Measurements from ENCODE around the gene CCDC51.

DNA sequence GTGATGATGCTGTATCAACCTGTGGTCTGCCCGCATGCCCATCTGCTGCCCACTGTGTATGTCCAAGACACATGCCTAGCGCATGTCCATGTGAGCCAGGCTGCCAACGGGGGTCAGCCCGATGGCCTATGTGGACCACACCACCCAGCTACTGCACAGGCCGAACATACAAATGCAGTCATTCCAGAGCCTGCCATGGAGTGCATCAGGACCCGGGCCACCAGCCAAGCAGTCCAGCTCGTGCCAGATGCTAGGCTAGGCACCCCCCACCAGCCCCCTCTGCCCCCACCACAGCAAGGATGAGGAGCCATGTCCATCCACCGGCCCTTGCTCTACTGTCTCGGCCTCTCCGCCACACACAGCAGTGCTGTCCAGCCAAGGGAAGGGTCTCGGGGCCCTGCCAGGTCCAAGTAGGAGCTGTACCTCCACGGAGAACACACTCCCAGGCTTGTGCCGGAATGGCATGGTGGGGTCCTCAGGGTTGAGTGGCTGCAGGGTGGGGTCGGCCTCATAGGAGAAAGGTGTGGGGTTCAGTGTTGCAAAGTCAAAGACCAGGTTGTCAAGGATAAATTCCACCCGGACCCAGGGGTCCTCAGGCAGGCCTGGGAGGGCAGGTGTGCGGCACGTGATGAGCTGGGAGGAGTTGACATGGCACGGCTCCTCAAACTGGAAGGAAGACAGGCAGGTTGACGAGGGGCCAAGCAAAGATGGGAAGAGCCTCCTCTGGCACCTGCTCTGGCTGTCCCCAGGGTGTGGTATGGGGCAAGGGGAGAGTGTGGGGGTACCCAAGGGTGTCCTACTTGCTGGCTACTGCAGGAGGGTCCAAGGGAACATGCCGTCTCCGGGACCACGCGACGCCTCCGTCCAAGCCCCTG is 25.3 kb downstream of the CCDC51 start:
- TF ChIP-seq, protein P1, sequence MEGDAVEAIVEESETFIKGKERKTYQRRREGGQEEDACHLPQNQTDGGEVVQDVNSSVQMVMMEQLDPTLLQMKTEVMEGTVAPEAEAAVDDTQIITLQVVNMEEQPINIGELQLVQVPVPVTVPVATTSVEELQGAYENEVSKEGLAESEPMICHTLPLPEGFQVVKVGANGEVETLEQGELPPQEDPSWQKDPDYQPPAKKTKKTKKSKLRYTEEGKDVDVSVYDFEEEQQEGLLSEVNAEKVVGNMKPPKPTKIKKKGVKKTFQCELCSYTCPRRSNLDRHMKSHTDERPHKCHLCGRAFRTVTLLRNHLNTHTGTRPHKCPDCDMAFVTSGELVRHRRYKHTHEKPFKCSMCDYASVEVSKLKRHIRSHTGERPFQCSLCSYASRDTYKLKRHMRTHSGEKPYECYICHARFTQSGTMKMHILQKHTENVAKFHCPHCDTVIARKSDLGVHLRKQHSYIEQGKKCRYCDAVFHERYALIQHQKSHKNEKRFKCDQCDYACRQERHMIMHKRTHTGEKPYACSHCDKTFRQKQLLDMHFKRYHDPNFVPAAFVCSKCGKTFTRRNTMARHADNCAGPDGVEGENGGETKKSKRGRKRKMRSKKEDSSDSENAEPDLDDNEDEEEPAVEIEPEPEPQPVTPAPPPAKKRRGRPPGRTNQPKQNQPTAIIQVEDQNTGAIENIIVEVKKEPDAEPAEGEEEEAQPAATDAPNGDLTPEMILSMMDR (conservative IDR thresholded peaks at IDR 0.05; ENCODE audit: low read depth in 2 of 2) = no peak
- no peak for TF ChIP-seq JUNB (IDR thresholded peaks at IDR 0.05; ENCODE audit: unreplicated experiment)
- TF ChIP-seq, protein P2, sequence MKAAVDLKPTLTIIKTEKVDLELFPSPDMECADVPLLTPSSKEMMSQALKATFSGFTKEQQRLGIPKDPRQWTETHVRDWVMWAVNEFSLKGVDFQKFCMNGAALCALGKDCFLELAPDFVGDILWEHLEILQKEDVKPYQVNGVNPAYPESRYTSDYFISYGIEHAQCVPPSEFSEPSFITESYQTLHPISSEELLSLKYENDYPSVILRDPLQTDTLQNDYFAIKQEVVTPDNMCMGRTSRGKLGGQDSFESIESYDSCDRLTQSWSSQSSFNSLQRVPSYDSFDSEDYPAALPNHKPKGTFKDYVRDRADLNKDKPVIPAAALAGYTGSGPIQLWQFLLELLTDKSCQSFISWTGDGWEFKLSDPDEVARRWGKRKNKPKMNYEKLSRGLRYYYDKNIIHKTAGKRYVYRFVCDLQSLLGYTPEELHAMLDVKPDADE (IDR thresholded peaks at IDR 0.05) = no peak
- no peak for TF ChIP-seq CREB1 (CRISPR knock-in tag; IDR thresholded peaks at IDR 0.05; ENCODE audit: low read depth)
- TF ChIP-seq EZH2phosphoT487 (IDR thresholded peaks at IDR 0.05; ENCODE audit: unreplicated experiment) = no peak
- no peak for TF ChIP-seq EZH2 (IDR thresholded peaks at IDR 0.05; ENCODE audit: low read depth, unreplicated experiment)
- TF ChIP-seq, protein P3, sequence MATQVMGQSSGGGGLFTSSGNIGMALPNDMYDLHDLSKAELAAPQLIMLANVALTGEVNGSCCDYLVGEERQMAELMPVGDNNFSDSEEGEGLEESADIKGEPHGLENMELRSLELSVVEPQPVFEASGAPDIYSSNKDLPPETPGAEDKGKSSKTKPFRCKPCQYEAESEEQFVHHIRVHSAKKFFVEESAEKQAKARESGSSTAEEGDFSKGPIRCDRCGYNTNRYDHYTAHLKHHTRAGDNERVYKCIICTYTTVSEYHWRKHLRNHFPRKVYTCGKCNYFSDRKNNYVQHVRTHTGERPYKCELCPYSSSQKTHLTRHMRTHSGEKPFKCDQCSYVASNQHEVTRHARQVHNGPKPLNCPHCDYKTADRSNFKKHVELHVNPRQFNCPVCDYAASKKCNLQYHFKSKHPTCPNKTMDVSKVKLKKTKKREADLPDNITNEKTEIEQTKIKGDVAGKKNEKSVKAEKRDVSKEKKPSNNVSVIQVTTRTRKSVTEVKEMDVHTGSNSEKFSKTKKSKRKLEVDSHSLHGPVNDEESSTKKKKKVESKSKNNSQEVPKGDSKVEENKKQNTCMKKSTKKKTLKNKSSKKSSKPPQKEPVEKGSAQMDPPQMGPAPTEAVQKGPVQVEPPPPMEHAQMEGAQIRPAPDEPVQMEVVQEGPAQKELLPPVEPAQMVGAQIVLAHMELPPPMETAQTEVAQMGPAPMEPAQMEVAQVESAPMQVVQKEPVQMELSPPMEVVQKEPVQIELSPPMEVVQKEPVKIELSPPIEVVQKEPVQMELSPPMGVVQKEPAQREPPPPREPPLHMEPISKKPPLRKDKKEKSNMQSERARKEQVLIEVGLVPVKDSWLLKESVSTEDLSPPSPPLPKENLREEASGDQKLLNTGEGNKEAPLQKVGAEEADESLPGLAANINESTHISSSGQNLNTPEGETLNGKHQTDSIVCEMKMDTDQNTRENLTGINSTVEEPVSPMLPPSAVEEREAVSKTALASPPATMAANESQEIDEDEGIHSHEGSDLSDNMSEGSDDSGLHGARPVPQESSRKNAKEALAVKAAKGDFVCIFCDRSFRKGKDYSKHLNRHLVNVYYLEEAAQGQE (IDR thresholded peaks at IDR 0.05; ENCODE audit: unreplicated experiment) = no peak
- TF ChIP-seq ZNF331 (CRISPR knock-in tag; IDR thresholded peaks at IDR 0.05; ENCODE audit: low read depth) = no peak
- TF ChIP-seq STAT1 (IDR thresholded peaks at IDR 0.05; ENCODE audit: unreplicated experiment) = no peak
- TF ChIP-seq ZNF462 (CRISPR knock-in tag; IDR thresholded peaks at IDR 0.05) = no peak
- TF ChIP-seq POLR2AphosphoS5 (IDR thresholded peaks at IDR 0.05; ENCODE audit: low read depth) = no peak
- TF ChIP-seq ZNF114 (CRISPR knock-in tag; IDR thresholded peaks at IDR 0.05) = no peak
- no peak for TF ChIP-seq NANOG (IDR thresholded peaks at IDR 0.05; ENCODE audit: borderline replicate concordance)

All from GM23338 (cell line).